ENCODE data around the gene LRRC45.

GRCh38 chr17:81993729-81994592, 29.1 kb upstream of the LRRC45 start:
- no peak for TF ChIP-seq CTCF (conservative IDR thresholded peaks at IDR 0.05; ENCODE audit: low read depth, low read length)
- TF ChIP-seq EZH2 (IDR thresholded peaks at IDR 0.05; ENCODE audit: borderline replicate concordance, low read depth, low read length, poor library complexity, severe bottlenecking) = no peak
